H1 (cell line): ENCODE results near the gene TAGLN3. TPM values are rescaled to one million over a fixed set of nuclear protein-coding genes. Genes with fewer than 3 reads are reported as not detected.

ENCODE experiments used
- CTCF ChIA-PET: fragments of 300-600 bp; sonication (Branson Sonifier 250); formaldehyde crosslinking; loops from one replicate; lab custom pipeline; 2021; ENCODE audit not compliant: partially characterized antibody; lab: Charles Lee
- POLR2A ChIA-PET: fragments of 300-600 bp; sonication (Branson Sonifier 250); formaldehyde crosslinking; loops from one replicate; lab custom pipeline; 2021; ENCODE audit warnings: inconsistent platforms; ENCODE audit not compliant: partially characterized antibody; lab: Charles Lee
- DNase-seq, 2 experiments: peaks; one replicate each; pipeline versions ENCODE4 v3.0.0 to v3.0.0-alpha.2; 2010 to 2022; ENCODE audit warnings: low spot score in 2 of 2, low read depth in 1 of 2, mixed read lengths in 1 of 2
- FAIRE-seq: peaks from 2 replicates; lab custom pipeline; 2011; peaks lifted over from hg19 to GRCh38; lab: Jason Lieb, UNC
- H2AFZ ChIP-seq: 2 replicates; pipeline ENCODE4 v1.8.1; 2012; ENCODE audit warnings: low read length, inconsistent platforms
- H2AK5ac ChIP-seq: 2 replicates; pipeline ENCODE4 v1.6.1; 2013; ENCODE audit warnings: low read depth, low read length
- H2BK120ac ChIP-seq: replicated peaks from 2 replicates; pipeline ENCODE3; 2013; ENCODE audit warnings: low read depth, low read length, inconsistent platforms
- H2BK12ac ChIP-seq: 2 replicates; pipeline ENCODE4 v1.6.1; 2013; ENCODE audit warnings: low read depth, low read length
- H2BK15ac ChIP-seq: 2 replicates; pipeline ENCODE4 v1.6.1; 2013; ENCODE audit warnings: low read length
- H2BK20ac ChIP-seq: 2 replicates; pipeline ENCODE4 v1.6.1; 2013; ENCODE audit warnings: low read length
- H2BK5ac ChIP-seq: 2 replicates; pipeline ENCODE4 v1.6.1; 2013; ENCODE audit warnings: low read depth, low read length
- H3K14ac ChIP-seq: 2 replicates; pipeline ENCODE4 v1.6.1; 2013; ENCODE audit warnings: inconsistent platforms; ENCODE audit not compliant: insufficient read length
- H3K18ac ChIP-seq: 2 replicates; pipeline ENCODE4 v1.6.1; 2013; ENCODE audit warnings: low read length; ENCODE audit errors: extremely low read depth
- H3K23ac ChIP-seq: 2 replicates; pipeline ENCODE4 v1.6.1; 2013; ENCODE audit warnings: inconsistent platforms; ENCODE audit not compliant: insufficient read length
- H3K23me2 ChIP-seq: 2 replicates; pipeline ENCODE4 v1.6.1; 2013; ENCODE audit warnings: low read depth, low read length
- H3K27ac ChIP-seq: 2 replicates; pipeline ENCODE4 v1.6.1; 2011; ENCODE audit warnings: low read depth, low read length, inconsistent platforms
- H3K27me3 ChIP-seq, 4 experiments: replicated peaks in 1 of 4; 1 replicate in 1 of 4; 2 replicates in 3 of 4; pipeline versions ENCODE4 v1.6.1 to v1.8.1; 2011 to 2013; ENCODE audit warnings: low read length in 3 of 4, mild to moderate bottlenecking in 3 of 4, inconsistent platforms in 2 of 4, mixed read lengths in 2 of 4, moderate library complexity in 1 of 4; ENCODE audit not compliant: control insufficient read depth in 3 of 4, insufficient read depth in 3 of 4; ENCODE audit errors: extremely low read depth in 1 of 4
- H3K36me3 ChIP-seq, 4 experiments: 2 replicates each; pipeline versions ENCODE4 v1.6.1 to v1.8.1; 2011 to 2013; ENCODE audit warnings: mild to moderate bottlenecking in 4 of 4, low read length in 3 of 4, moderate library complexity in 2 of 4, control low read depth in 1 of 4, inconsistent platforms in 1 of 4; ENCODE audit not compliant: insufficient read depth in 4 of 4, control insufficient read depth in 2 of 4
- H3K4ac ChIP-seq: replicated peaks from 2 replicates; pipeline ENCODE3; 2013; ENCODE audit warnings: low read length, low read depth, mixed read lengths, inconsistent platforms; ENCODE audit not compliant: insufficient read length
- H3K4me1 ChIP-seq, 4 experiments: replicated peaks in 1 of 4; 1 replicate in 1 of 4; 2 replicates in 3 of 4; pipeline versions ENCODE4 v1.6.1 to v1.8.1; 2011 to 2013; ENCODE audit warnings: low read length in 3 of 4, inconsistent platforms in 2 of 4, mixed read lengths in 1 of 4; ENCODE audit not compliant: insufficient read depth in 4 of 4, control insufficient read depth in 3 of 4
- H3K4me2 ChIP-seq, 2 experiments: 2 replicates each; pipeline versions ENCODE4 v1.6.1 to v1.8.1; 2011 to 2013; ENCODE audit warnings: low read depth in 2 of 2, low read length in 2 of 2, control low read depth in 1 of 2, inconsistent platforms in 1 of 2, mild to moderate bottlenecking in 1 of 2; ENCODE audit not compliant: insufficient read depth in 1 of 2
- H3K4me3 ChIP-seq, 4 experiments: fragments of 200-600, 300-600 bp in 1 of 4; sonication (generic), shearing (Covaris generic), sonication (Bioruptor Twin) in 1 of 4; 2 replicates each; pipeline versions ENCODE4 v1.5.1 to v1.8.1; 2011 to 2016; ENCODE audit warnings: low read length in 4 of 4, low read depth in 3 of 4, control low read depth in 2 of 4, inconsistent platforms in 2 of 4, mild to moderate bottlenecking in 2 of 4, mixed read lengths in 1 of 4, moderate library complexity in 1 of 4; ENCODE audit not compliant: insufficient read depth in 2 of 4; ENCODE audit errors: extremely low read depth in 1 of 4
- H3K56ac ChIP-seq: replicated peaks from 2 replicates; pipeline ENCODE3; 2013; ENCODE audit warnings: low read depth, mild to moderate bottlenecking, mixed read lengths, low read length, inconsistent platforms; ENCODE audit not compliant: insufficient read length
- H3K79me1 ChIP-seq: 2 replicates; pipeline ENCODE4 v1.6.1; 2013; ENCODE audit warnings: low read depth, low read length, control low read depth
- H3K79me2 ChIP-seq, 2 experiments: 2 replicates each; pipeline versions ENCODE4 v1.6.1 to v1.8.1; 2012 to 2013; ENCODE audit warnings: low read length in 2 of 2, mild to moderate bottlenecking in 2 of 2, inconsistent platforms in 1 of 2; ENCODE audit not compliant: insufficient read depth in 2 of 2, control insufficient read depth in 1 of 2
- H3K9ac ChIP-seq, 4 experiments: replicated peaks in 1 of 4; 1 replicate in 1 of 4; 2 replicates in 3 of 4; pipeline versions ENCODE4 v1.6.1 to v1.8.1; 2011 to 2013; ENCODE audit warnings: low read depth in 3 of 4, low read length in 3 of 4, control low read depth in 2 of 4, mild to moderate bottlenecking in 2 of 4, moderate library complexity in 2 of 4, inconsistent platforms in 1 of 4; ENCODE audit errors: extremely low read depth in 1 of 4
- H3K9me3 ChIP-seq, 2 experiments: 2 replicates each; pipeline versions ENCODE4 v1.6.1 to v1.8.1; 2012 to 2013; ENCODE audit warnings: mild to moderate bottlenecking in 2 of 2, moderate library complexity in 2 of 2, control low read depth in 1 of 2, inconsistent platforms in 1 of 2, low read depth in 1 of 2, low read length in 1 of 2, mixed read lengths in 1 of 2; ENCODE audit not compliant: insufficient read depth in 2 of 2
- H4K20me1 ChIP-seq, 2 experiments: replicated peaks in 1 of 2; 2 replicates each; pipeline versions ENCODE3 to v1.8.1; 2011 to 2013; ENCODE audit warnings: inconsistent platforms in 2 of 2, low read length in 2 of 2, mild to moderate bottlenecking in 1 of 2; ENCODE audit not compliant: insufficient read depth in 2 of 2, control insufficient read depth in 1 of 2
- H4K5ac ChIP-seq: 2 replicates; pipeline ENCODE4 v1.6.1; 2013; ENCODE audit warnings: low read length, low read depth, mixed read lengths, inconsistent platforms; ENCODE audit not compliant: insufficient read length
- H4K8ac ChIP-seq: 2 replicates; pipeline ENCODE4 v1.8.0; 2013; ENCODE audit warnings: mild to moderate bottlenecking, moderate library complexity, low read length, inconsistent platforms; ENCODE audit not compliant: insufficient read depth; ENCODE audit errors: extremely low read depth
- H4K91ac ChIP-seq: replicated peaks from 2 replicates; pipeline ENCODE3; 2013; ENCODE audit warnings: low read length, mixed read lengths, inconsistent platforms; ENCODE audit not compliant: insufficient read length
- WGBS, 2 experiments: shearing (Covaris generic) in 1 of 2; methylation state at CpG; one replicate each; pipeline versions ENCODE4 v1.1.6 to v1.1.7; 2013 to 2015; ENCODE audit warnings: low lambda C conversion rate in 2 of 2, mixed read lengths in 2 of 2, inconsistent platforms in 1 of 2, low coverage in 1 of 2, missing lambda C conversion rate in 1 of 2; ENCODE audit not compliant: insufficient replicate concordance in 2 of 2, insufficient coverage in 1 of 2, insufficient read length in 1 of 2; ENCODE audit errors: extremely low coverage in 1 of 2, missing lambda C conversion rate in 1 of 2; 5-methylcytosine and 5-hydroxymethylcytosine counted together
- polyA plus RNA-seq, 7 experiments: library from polyadenylated mRNA; depleted of rRNA in 3 of 7; stranded (reverse) in 5 of 7; unstranded in 2 of 7; fragments of >200 nt in 5 of 7; fragments of 200-250 nt in 2 of 7; gene quantifications; 1 replicate in 5 of 7; 2 replicates in 1 of 7; 4 replicates in 1 of 7; pipeline versions ENCODE4 v1.2.1 to v1.2.3, GENCODE V29; 2011 to 2013; ENCODE audit warnings: missing spikeins in 2 of 7, mixed read lengths in 2 of 7
- total RNA-seq: library from RNA; stranded (reverse); fragmentation: NEBNext Ultra II Directional; extraction: Animal tissue kit (Norgen Biotek cat#: 25700); gene quantifications from 2 replicates; pipeline ENCODE4 v1.2.1, GENCODE V29; 2021

The TAGLN3 gene
- total and polyA plus RNA-seq, 2 of the 8 experiments (the other 6 are each of a cell fraction or from before 2014, with no cell fraction given), result 6.3 to 7.5 TPM

- WGBS, 2 experiments, result 89% methylated on average over 3 of the region's 3 CpGs; no CpG with 5 or more reads in 1 of the 2 experiments
Observed at GRCh38 chr3:112035241-112035640, 36.5 kb downstream of the TAGLN3 start.

More at GRCh38 chr3:112035241-112035640, 36.5 kb downstream of the TAGLN3 start:
- Histone ChIP-seq H3K23ac (no peak overlapping the region), H3K79me1 (no peaks in the 10 kb centered on the region), H2AK5ac (no peak overlapping the region), H3K9ac (no peak overlapping the region), H3K4me1 (no peaks in the 10 kb centered on the region; a peak in 2 of 7 replicates), H2BK5ac (no peak overlapping the region), H3K56ac (no peak overlapping the region), H4K91ac (no peak overlapping the region), H4K8ac (no peak overlapping the region), H3K9me3 (peaks cover 9 to 26% of the 10 kb centered on the region in 2 experiments), H3K18ac (no peak overlapping the region), H3K4ac (no peak overlapping the region), H3K27ac (no peak overlapping the region), H4K20me1 (no peaks in the 10 kb centered on the region), H3K79me2 (no peaks in the 10 kb centered on the region), H2AFZ (no peak overlapping the region), H2BK12ac (no peak overlapping the region), H2BK15ac (no peak overlapping the region), H3K27me3 (no peaks in the 10 kb centered on the region), H2BK20ac (no peak overlapping the region), H3K23me2 (no peaks in the 10 kb centered on the region), H2BK120ac (no peak overlapping the region), H3K36me3 (peaks cover 0 to 4% (median 0%) of the 10 kb centered on the region in 4 experiments; a peak in 1 of 8 replicates), H3K4me2 (no peak overlapping the region), H3K14ac (no peak overlapping the region), H3K4me3 (no peak overlapping the region), H4K5ac (no peak overlapping the region)
- FAIRE-seq (no peak), DNase-seq (no peak)
- ChIA-PET POLR2A (interaction anchor here (1.1 kb wide), 1 partner anchor 42 kb away, joined by 3 read pairs; no protein-coding TSS in a partner anchor), CTCF (interaction anchor here (0.9 to 5.5 kb wide), 6 partner anchors 7 to 318 kb away, joined by 3 to 40 read pairs (median 4); no protein-coding TSS in a partner anchor)
